Measurements from ENCODE around the gene CHST1.

CHST1 gene

GRCh38 chr11:45644981-45645889, 20.2 kb downstream of the CHST1 start:
- DNase-seq (ENCODE audit: low spot score), result no peak

DNA sequence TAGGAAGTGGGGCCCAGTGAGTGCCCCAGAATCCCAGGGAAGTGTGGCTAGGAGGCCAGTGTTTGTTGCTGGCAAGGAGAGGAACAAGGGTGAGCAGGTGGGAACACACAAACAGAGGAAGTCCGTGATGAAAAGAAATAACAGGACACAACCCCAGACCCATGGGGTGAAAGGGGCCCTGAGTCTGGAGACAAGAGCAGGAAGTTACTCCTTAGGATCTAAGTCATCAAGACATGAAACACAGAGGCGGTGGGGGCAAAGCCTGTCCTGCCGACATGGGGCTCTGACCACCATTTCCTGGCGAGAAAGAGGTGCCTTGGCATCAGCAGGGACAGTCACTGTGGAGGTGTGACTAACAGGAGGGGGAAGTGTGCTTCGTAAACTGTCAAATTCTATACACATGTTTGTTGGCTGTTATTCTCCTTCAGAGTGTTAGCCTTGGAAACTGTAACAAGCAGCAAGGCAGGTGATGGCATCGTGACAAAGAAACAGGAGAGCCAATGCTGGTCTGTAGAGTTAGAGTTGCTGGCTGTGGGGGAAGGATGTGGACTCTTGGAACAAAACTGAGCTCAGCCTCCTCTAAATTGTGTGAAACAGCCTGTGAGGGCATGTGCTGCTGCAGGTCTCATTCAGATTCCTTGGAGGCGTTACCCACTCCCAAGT, 21.7 kb downstream of the CHST1 start:
- DNase-seq (ENCODE audit: low spot score), result no peak

DNA sequence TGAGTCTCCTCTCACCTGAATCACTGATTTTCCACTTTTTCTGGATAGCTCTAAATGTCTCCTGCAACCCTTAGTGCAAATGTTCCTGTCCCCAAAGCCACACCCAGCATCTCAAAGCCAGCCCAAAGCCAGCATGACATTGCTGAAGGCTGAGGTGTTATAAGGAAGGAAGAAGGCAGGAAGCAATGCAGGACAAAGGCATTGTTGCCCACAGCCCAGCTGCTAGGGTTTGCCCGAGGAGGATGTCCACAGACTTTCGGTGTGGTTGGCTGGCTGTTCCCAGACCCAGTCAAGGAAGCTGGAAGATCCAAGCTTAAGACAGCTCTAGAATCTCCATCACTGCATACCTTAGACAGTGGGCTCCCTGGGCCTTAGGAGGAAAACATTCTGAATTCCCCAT, 23.5 kb downstream of the CHST1 start:
- DNase-seq (ENCODE audit: low spot score), result no peak

DNA sequence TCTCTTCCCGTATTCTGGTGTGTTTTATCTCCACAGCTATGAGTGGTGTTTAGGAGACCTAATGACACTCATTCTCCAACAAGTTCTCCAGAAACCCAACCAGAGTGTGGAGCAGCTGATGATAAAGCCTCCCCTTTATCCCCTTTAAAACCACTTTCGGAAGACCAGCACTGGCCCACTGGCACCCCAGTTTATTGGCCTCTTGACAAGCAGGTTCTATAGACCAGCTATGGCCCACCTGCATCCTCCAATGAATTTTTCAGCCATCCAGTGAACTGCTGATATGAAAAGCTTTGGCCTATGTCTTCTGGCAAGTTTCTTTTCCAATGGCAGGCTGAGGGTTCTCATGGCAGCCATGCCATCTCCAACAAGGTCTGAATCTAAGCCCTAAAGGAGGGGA, 27.4 kb downstream of the CHST1 start:
- DNase-seq (ENCODE audit: low spot score), result no peak

GRCh38 chr11:45635907-45636306, 29.5 kb downstream of the CHST1 start:
- DNase-seq (ENCODE audit: low spot score), result no peak

- no peak for DNase-seq (ENCODE audit: low spot score)
Observed at GRCh38 chr11:45625611-45626010, 39.8 kb downstream of the CHST1 start.

DNA sequence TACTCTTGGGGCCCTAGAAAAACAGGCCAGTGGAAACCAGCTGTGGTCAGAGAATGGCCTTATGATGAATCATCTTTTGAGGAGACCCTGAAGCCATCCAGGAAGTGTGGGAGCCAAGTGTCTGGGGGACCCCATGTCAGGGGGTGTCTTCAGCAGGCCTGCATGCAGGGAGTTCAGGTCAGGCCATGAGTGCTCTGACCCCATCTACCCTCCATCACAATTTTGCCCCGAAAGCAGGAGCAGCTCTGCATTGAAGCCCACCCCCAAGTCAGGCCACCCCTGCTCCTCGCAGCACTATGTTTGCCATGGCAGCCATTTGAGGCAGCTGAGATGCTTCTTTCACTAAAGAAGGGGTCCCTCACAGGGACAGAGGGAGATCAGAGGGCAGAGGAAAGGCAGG, 41.3 kb downstream of the CHST1 start:
- no peak for DNase-seq (ENCODE audit: low spot score)

- no peak for DNase-seq (ENCODE audit: low spot score)
Observed at GRCh38 chr11:45622861-45623260, 42.6 kb downstream of the CHST1 start.

- no peak for DNase-seq (ENCODE audit: low spot score)
Observed at GRCh38 chr11:45622283-45622682, 43.1 kb downstream of the CHST1 start.

DNA sequence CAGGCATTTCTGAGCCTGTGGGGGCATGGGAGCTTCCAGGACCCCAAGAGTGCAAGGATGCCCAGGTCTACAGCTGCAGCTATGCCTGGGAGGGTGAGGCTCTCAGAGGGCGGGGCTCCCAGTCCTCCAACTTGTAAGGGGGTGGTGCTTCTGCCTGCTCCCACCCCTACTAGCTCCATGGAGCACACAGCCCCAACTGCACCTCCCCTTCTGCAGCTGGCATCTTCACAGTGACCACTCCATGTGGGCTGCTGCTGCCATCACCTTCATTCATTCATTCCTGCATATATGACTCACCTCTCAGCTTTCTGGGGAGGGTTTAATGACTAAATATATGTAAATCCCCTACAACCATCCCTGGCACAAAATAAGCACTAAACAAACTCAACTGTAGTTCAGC, 43.8 kb downstream of the CHST1 start:
- no peak for DNase-seq (ENCODE audit: low spot score)

DNA sequence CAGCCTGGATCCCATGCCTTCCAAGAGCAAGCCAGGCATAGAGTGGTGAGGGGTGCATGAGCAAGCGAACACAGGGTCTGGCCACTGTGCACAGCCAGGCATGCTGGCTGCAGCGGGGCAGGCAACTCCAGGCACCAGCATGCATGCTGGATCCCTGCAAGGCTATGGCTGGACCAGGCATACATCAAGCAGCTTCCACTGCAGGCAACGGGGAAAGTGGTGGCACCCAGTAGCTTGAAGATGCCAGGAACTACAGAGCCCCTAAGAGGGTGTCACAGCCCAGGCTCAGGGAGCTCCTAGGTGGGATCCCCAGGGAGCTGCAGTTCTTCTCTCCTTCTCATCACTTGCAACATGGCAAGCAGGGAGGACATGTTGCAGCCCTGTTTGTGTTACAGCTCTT, 45.2 kb downstream of the CHST1 start:
- DNase-seq (ENCODE audit: low spot score), result no peak

DNA sequence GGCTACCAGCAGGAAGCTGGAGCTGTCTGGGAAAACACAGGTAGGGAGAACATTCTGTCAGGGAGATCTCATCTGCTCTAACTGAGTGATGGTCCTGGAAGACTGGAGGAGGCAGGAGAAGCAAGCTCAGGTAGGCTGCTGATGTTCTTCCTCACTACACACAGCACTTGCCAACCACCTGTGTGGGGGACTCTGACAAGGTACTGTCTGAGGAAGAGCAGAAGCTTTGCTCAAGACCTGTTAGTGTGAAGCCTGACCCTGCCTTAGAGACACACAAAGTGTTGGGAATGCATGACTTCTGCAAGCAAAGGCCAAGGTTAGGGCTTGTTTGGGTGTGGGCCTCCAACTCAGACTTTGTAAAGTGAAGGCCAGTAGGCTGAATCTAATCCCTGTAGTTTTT, 46.5 kb downstream of the CHST1 start:
- no peak for DNase-seq (ENCODE audit: low spot score)

DNA sequence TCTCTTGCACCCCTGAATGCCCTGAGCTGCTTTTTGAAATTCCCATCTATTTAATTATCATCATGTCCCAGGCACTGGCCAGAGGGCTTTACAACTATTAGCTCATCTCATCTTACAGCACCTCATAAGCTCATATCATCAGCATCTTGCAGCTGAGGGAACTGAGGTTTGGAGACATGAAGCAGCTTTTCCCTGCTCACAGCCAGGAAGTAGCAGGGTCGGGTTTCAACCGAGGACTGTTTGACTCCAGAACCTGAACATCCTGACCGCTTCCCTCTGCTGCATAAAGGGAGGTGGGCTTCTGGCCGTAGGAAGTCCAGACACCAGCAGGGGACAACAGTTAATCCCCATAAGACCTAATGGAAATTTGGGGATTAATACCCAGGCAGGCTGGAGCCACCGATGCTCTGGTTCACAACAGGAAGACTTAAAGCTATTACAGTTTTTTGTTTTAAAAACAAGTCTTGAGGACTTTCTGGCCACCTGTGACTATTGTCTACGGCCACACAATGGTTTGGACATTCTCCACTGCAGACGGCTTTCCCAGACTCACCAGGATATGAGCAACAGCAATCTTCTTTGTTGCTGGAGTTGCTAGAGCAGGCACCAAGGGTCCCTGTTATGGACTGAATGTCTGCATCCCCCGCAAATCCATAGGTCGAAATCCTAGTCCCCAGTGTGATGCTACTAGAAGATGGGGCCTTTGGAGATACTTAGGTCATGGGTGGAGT, 47.4 kb downstream of the CHST1 start:
- no peak for DNase-seq (ENCODE audit: low spot score)

DNA sequence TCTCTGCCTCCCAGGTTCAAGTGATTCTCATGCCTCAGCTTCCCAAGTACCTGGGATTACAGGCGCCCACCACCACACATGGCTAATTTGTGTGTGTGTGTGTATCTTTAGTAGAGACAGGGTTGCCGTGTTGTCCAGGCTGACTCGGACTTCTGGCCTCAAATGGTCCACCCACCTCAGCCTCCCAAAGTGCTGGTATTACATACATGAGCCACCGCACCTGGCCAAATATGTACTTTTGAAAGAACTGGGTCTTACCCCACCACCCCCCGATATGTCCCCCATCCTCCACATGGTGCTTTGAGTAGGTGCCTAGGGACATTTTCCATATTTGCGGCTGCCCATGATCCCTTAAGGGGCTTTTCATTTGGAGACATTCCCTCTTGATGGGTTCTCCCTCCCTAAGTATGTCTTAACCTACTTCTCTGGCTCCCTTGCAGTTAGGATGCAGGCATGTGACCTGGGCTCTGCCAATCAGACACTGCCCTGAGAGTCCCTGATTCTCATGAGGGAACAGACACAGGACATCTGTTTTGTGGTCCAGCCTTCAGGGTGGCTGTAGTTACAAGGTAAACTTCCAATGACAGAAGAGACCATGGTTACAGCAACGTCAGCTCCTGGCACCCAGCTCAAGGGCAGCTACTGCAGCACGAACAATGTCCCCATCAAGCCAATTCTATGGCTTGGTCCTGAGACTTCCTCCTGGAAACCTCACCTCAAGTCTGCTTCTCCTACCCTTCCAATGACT, 48.4 kb downstream of the CHST1 start:
- no peak for DNase-seq (ENCODE audit: low spot score)

DNA sequence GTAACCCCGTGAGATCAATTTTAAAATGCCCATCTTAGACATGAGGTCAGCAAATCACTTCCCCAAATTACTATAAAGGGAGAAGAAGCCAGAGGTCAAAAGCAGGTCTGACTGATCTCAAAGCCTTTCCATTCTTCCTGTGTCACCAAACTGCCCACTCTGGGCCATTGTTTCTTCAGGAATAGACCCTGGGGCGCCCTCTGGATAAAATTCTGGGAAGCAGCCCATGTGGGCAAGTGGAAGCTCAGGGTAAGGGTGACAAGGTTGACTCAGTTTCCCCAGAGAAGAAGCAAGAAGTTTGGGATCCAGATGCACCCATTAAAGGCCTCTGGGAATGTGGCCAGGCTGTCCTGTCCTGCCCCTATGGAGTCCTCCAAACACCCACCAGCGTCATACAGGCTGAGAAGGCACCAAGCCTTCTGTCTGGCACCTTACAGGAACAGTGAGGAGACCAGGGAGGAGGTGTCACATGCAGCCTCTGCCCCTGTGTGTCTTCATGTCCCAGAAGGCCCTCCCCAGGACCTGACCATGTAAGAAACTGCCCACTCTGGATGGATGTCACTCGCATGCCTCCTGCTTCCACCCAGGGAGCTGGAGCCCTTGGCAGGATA, 50.1 kb downstream of the CHST1 start:
- no peak for DNase-seq (ENCODE audit: low spot score)

DNA sequence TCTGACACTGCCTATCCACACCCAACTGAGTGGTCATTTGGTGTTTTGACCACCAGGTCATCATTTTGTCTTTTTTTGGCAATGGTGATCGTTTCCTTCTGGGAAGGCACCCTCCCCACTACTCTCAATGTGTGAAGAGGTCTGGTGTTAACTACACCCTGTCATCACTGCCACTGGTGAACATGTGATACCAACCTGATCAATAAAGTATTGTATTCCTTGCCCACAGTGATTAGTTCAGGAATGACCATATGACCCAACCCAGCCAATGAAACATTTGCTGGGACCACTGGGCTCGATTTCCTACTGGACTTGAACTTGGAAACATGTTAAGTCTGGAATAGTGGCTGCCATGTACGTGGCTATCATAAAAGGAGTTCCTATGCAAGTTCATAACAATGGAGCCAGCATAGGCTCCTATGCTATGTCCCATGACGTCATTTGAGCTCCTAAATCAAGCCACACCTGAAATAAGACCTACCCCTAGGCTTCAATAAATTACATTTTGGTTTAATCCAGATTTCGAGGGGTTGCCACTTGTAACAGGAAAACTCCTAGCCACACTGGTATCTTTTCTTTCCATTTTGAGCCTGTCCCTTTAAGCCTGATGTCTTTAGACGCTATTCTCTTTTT, 51.1 kb downstream of the CHST1 start:
- no peak for DNase-seq (ENCODE audit: low spot score)

GRCh38 chr11:45610627-45611026, 54.8 kb downstream of the CHST1 start:
- no peak for DNase-seq (ENCODE audit: low spot score)

DNA sequence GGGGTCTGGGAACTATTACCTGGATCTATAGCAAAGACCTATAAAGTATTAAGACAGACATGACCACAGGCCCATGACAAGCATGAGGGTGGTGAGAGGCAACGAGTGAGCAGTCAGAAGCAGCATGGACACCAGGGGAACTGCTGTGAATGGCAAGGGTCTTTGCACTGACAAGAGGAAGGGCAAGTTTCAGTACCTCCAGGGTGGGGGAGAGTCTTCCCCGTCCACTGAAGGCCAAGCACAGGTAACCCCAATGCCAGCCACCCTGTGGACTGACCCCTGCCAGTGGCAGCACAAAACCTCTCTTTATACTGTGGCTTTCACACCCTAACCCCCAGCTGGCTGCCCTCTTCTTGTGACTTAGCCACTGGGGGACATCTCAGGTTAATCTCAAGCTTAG, 55.5 kb downstream of the CHST1 start:
- no peak for DNase-seq (ENCODE audit: low spot score)

GRCh38 chr11:45609337-45609736, 56.1 kb downstream of the CHST1 start:
- no peak for DNase-seq (ENCODE audit: low spot score)

DNA sequence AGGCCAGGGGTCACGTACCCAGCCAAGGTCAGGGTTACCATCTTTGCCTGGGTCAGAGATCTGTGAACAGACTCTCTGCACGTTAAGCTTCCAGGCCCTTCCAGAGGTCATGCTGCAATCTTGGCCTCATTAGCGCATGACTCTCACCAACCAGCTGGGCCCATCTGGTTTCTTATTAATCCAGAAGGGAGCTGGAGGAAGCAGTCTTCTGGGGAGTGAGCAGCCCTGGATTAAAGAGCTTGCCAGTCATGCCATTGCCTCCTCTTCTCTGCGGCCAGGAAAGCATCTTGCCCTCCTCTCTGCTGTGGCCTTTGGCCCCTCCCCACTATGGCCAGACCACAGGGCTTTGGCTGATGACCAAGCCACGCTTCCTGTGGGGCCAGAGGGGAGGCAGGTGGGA, 57.4 kb downstream of the CHST1 start:
- no peak for DNase-seq (ENCODE audit: low spot score)

Data from hematopoietic multipotent progenitor cell treated with erythropoietin and hydrocortisone succinate and interleukin-3 and kit ligand, for 17 days (in vitro differentiated cells).